ENCODE results near the gene RAB25. TPM values are rescaled to one million over a fixed set of nuclear protein-coding genes. Genes with fewer than 3 reads are reported as not detected.
A peak's percentile ranks its signal among the peaks of the same experiment; 100 is the strongest.

Gene RAB25
- polyA plus RNA-seq, 1 donor: 174 TPM

GRCh38 chr1:156118177-156118868, 57.4 kb downstream of the RAB25 start:
- Histone ChIP-seq H3K27ac (ENCODE audit: low read length) (peak overlapping the region; percentile 68), H3K36me3 (ENCODE audit: control insufficient read depth, insufficient read depth, low read length) (peaks cover 13% of the 10 kb centered on the region), H3K27me3 (ENCODE audit: control insufficient read depth, insufficient read depth, low read length) (no peaks in the 10 kb centered on the region), H3K4me1 (ENCODE audit: control insufficient read depth, insufficient read depth, low read length) (peaks cover 77% of the 10 kb centered on the region), H3K9me3 (ENCODE audit: control insufficient read depth, low read depth, low read length) (no peaks in the 10 kb centered on the region), H3K4me3 (ENCODE audit: low read length) (peak overlapping the region; percentile 16)
- peak in 1 of 2 donors; percentile 85 for DNase-seq
- no CpG with 5 or more reads among the region's 8 CpGs for WGBS (ENCODE audit: insufficient coverage, low lambda C conversion rate)

GRCh38 chr1:156119503-156120209, 58.7 kb downstream of the RAB25 start:
- peaks cover 77% of the 10 kb centered on the region for H3K4me1 ChIP-seq (ENCODE audit: control insufficient read depth, insufficient read depth, low read length)
- H3K4me3 ChIP-seq (ENCODE audit: low read length): no peak overlapping the region
- peak overlapping the region; percentile 19 for H3K27ac ChIP-seq (ENCODE audit: low read length)
- DNase-seq: peak in 1 of 2 donors; percentile 70
- peaks cover 13% of the 10 kb centered on the region for H3K36me3 ChIP-seq (ENCODE audit: control insufficient read depth, insufficient read depth, low read length)
- no peaks in the 10 kb centered on the region for H3K27me3 ChIP-seq (ENCODE audit: control insufficient read depth, insufficient read depth, low read length)
- H3K9me3 ChIP-seq (ENCODE audit: control insufficient read depth, low read depth, low read length): no peaks in the 10 kb centered on the region
- no CpG with 5 or more reads among the region's 3 CpGs for WGBS (ENCODE audit: insufficient coverage, low lambda C conversion rate)

Other genes starting within 250 kb of the RAB25 start
- 51.0 TPM for gene GON4L, start 203.9 kb upstream of the RAB25 start, polyA plus RNA-seq
- gene SYT11, start 201.6 kb upstream of the RAB25 start, polyA plus RNA-seq: 19.0 TPM
- 57.1 TPM for gene RIT1, start 149.8 kb upstream of the RAB25 start, polyA plus RNA-seq
- 75.2 TPM for gene KHDC4, start 126.7 kb upstream of the RAB25 start, polyA plus RNA-seq
- 0.34 TPM for gene RXFP4, start 119.5 kb upstream of the RAB25 start, polyA plus RNA-seq
- 51.2 TPM for gene ARHGEF2, start 82.6 kb upstream of the RAB25 start, polyA plus RNA-seq
- gene SSR2, start 40.2 kb upstream of the RAB25 start, polyA plus RNA-seq: 281 TPM
- gene UBQLN4, start 7.4 kb upstream of the RAB25 start, polyA plus RNA-seq: 43.9 TPM
- gene LAMTOR2, start 6.4 kb upstream of the RAB25 start, polyA plus RNA-seq: 64.0 TPM
- 8.4 TPM for gene MEX3A, start 21.3 kb downstream of the RAB25 start, polyA plus RNA-seq
- gene LMNA, start 53.6 kb downstream of the RAB25 start, polyA plus RNA-seq: 138 TPM
- 6.4 TPM for gene SEMA4A, start 92.4 kb downstream of the RAB25 start, polyA plus RNA-seq
- 35.4 TPM for gene SLC25A44, start 132.9 kb downstream of the RAB25 start, polyA plus RNA-seq
- gene PMF1, start 151.8 kb downstream of the RAB25 start, polyA plus RNA-seq: 63.4 TPM
- gene BGLAP, start 181.0 kb downstream of the RAB25 start, polyA plus RNA-seq: 5.8 TPM
- 12.9 TPM for gene PAQR6, start 186.9 kb downstream of the RAB25 start, polyA plus RNA-seq
- gene SMG5, start 221.7 kb downstream of the RAB25 start, polyA plus RNA-seq: 57.3 TPM
- gene TMEM79, start 223.2 kb downstream of the RAB25 start, polyA plus RNA-seq: 7.3 TPM
- 170 TPM for gene GLMP, start 234.5 kb downstream of the RAB25 start, polyA plus RNA-seq
- gene VHLL, start 238.1 kb downstream of the RAB25 start, polyA plus RNA-seq: not detected

All from large intestine (tissue), 3 donors.